ENCODE results near the gene CDC7. TPM values are rescaled to one million over a fixed set of nuclear protein-coding genes. Genes with fewer than 3 reads are reported as not detected.

Gene CDC7
- total RNA-seq: 21.0 TPM

GRCh38 chr1:91500756-91501522, at the start of gene CDC7:
CDC7 (plus strand) TSS chr1:91500851; CDS start chr1:91501717, 866 bp downstream.

Other genes starting within 250 kb of the CDC7 start
- 53.8 TPM for gene HFM1, start 96.0 kb upstream of the CDC7 start, total RNA-seq

All from parietal lobe (tissue), 1 donor.